Stimulated activated CD4-positive, alpha-beta T cell treated with anti-CD3 and anti-CD28 coated beads, Interleukin-15, amount 100 ng/mL, for 48 hours (primary cell): Measurements from ENCODE around the gene CENPM.

Experiments
- DNase-seq, 2 donors: peaks; one replicate each; pipeline ENCODE4 v3.0.0-alpha.2; 2020; ENCODE audit warnings: low read depth in 2 of 2

Gene CENPM

DNA sequence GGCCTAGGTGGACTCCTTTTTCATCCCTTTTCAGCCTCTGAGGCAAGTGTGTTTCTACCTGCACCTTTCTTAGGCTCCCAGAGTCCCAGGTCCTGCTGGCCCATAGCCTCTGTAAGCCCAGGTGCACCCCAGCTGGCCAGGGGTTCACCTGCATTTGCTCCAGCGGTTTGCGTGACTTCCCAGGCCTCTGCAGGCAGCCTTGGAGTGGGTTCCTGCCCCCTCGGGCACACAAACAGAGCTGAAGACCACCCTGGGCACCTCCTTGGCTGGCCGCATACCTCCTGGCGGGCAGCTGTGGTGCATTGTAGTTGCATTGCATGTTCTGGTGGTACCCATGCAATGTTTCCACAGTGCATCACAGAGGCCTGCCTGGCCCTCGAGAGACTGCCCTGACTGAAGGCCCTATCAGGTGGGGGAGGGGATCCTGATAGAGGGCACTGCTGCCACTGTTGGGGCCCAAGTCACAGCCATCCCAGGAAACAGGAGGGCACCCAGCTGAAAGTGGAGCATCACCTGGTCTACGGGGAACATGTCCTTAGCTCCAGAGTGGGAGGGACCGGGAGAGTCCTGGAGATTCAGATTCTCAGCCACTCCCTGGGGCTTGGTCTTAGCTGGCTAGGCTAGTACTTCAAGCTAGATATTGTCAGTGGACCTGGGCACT, 46.2 kb downstream of the CENPM start:
- DNase-seq: no peak

DNA sequence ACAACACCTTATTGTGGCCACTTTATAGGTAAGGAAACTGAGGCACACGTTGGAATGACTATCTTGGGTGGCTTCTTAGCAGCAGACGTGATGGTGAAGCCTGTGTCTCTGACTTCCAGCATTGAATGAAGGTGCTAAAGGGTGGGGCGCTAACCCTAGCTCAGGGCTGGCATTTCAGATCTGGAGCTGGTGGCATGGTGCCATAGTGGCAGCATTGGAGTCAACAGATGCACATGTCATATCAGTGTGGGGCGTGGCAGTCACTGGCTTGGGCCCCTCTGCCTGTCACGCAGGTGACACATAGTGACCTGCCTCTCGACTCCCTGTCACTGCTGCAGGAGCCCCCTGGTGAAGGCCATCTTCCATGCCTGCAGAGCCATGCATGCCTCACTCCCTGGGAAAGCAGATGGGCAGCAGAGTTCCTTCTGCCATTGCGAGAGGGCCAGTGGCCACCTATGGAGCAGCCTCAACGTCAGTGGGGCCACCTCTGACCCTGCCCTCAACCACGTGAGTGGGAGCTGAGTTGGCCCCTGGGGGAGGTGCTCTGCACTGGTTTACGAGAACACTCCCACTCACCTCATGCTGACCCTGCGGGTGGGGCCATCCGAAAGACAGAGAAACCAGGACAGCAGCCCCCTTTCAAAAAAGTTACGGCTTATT, 46.8 kb downstream of the CENPM start:
- no peak for DNase-seq

- DNase-seq: no peak
Measured at GRCh38 chr22:41899110-41899509, 47.8 kb downstream of the CENPM start.

- no peak for DNase-seq
Measured at GRCh38 chr22:41898645-41899044, 48.3 kb downstream of the CENPM start.

- no peak for DNase-seq
Measured at GRCh38 chr22:41893591-41894375, 53.2 kb downstream of the CENPM start.

- no peak for DNase-seq
Measured at GRCh38 chr22:41892721-41893120, 54.2 kb downstream of the CENPM start.

- no peak for DNase-seq
Measured at GRCh38 chr22:41891407-41891806, 55.5 kb downstream of the CENPM start.
